CD4-positive, alpha-beta T cell treated with Interleukin-2 at 100 ng/mL for 4 hours (primary cell): ENCODE results near the gene KREMEN1.

Source experiments
- DNase-seq: peaks from one replicate; pipeline ENCODE4 v3.0.0-alpha.2; 2020; ENCODE audit warnings: low spot score

Gene KREMEN1

GRCh38 chr22:29049655-29050263 is 23.1 kb upstream of the KREMEN1 start:
- no peak for DNase-seq

GRCh38 chr22:29050457-29050856 is 22.4 kb upstream of the KREMEN1 start:
- DNase-seq, result no peak

- no peak for DNase-seq
These were observed 19.7 kb upstream of the KREMEN1 start for GRCh38 chr22:29053048-29053702.

- no peak for DNase-seq
These were observed 18.5 kb upstream of the KREMEN1 start for GRCh38 chr22:29054251-29054767.

- DNase-seq, result no peak
These were observed 17.5 kb upstream of the KREMEN1 start for GRCh38 chr22:29055192-29055830.

GRCh38 chr22:29056472-29056871 is 16.4 kb upstream of the KREMEN1 start:
- DNase-seq, result no peak

- no peak for DNase-seq
These were observed 12.5 kb upstream of the KREMEN1 start for GRCh38 chr22:29060251-29060869.

- DNase-seq, result no peak
These were observed 11.9 kb upstream of the KREMEN1 start for GRCh38 chr22:29060931-29061330.

- no peak for DNase-seq
These were observed 11.1 kb upstream of the KREMEN1 start, which contains the start of gene C22orf31 for GRCh38 chr22:29061773-29062172. Gene C22orf31, minus strand, starts transcription at chr22:29061831. Its CDS starts 39 bp downstream, at chr22:29061792.

GRCh38 chr22:29062286-29062821 is 10.5 kb upstream of the KREMEN1 start:
- no peak for DNase-seq

- DNase-seq, result no peak
These were observed 7.2 kb upstream of the KREMEN1 start for GRCh38 chr22:29065468-29066190.

- no peak for DNase-seq
These were observed 3.4 kb upstream of the KREMEN1 start for GRCh38 chr22:29069463-29069862.

GRCh38 chr22:29070490-29070889 is 2.3 kb upstream of the KREMEN1 start:
- no peak for DNase-seq

- no peak for DNase-seq
These were observed 1.4 kb upstream of the KREMEN1 start for GRCh38 chr22:29071261-29072045.

GRCh38 chr22:29072193-29072978 is 449 bp upstream of the KREMEN1 start:
- peak; percentile 73 for DNase-seq

GRCh38 chr22:29073618-29074275 is 912 bp downstream of the KREMEN1 start:
- no peak for DNase-seq

GRCh38 chr22:29074276-29074772 is 1.5 kb downstream of the KREMEN1 start:
- DNase-seq, result no peak

GRCh38 chr22:29078036-29078868 is 5.4 kb downstream of the KREMEN1 start:
- DNase-seq, result no peak

GRCh38 chr22:29078869-29079207 is 6.0 kb downstream of the KREMEN1 start:
- DNase-seq, result no peak
